Measurements from ENCODE around the gene CHST7. TPM values are rescaled to one million over a fixed set of nuclear protein-coding genes. Genes with fewer than 3 reads are reported as not detected.

The CHST7 gene
- total RNA-seq, 1 experiment from 2014 or later: 17.1 TPM

DNA sequence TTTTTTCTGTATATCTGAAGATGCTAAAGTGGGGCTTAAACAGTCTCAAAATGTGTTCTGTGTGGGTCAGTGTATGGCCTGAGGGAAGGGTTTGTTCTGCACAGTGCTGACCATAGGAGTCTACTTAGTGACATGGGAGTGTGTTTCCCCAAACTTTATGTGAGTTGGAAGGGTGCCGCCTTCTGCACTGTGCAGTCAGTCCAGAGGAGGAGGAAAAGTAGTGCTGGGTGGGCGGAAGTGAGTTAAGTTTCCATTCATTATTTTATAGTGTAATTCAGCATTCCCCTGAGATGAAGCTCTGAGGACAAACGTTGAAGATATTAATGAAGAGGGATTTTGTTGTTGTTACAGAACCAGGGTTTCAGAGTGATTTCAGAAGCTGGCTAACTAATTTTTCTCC lies 2.9 kb downstream of the CHST7 start:
- DNase-seq: no peak
- H3K27me3 Mint-ChIP-seq (ENCODE audit: low read depth): peaks cover 6% of the 10 kb centered on the region
- no peak overlapping the region for H2BK20ac ChIP-seq (ENCODE audit: low read depth, low read length, poor library complexity, severe bottlenecking)
- H3K27ac ChIP-seq (ENCODE audit: insufficient read length, low read depth, low read length): no peak overlapping the region
- peaks cover 63 to 67% of the 10 kb centered on the region in 2 experiments for H3K9me3 Mint-ChIP-seq
- H3K23ac ChIP-seq (ENCODE audit: insufficient read length, low read depth, low read length): no peak overlapping the region
- no peak overlapping the region for H4K5ac ChIP-seq (ENCODE audit: insufficient read length, low read depth, low read length)
- peaks cover 16% of the 10 kb centered on the region; the same call in 1 of the 2 replicates for H3K79me2 ChIP-seq (ENCODE audit: insufficient read depth, low read length)
- H3K4me1 ChIP-seq (ENCODE audit: insufficient read depth, low read length): no peaks in the 10 kb centered on the region; the same call in 1 of the 2 replicates
- H2AFZ ChIP-seq (ENCODE audit: low read length): no peak overlapping the region
- H3K18ac ChIP-seq (ENCODE audit: insufficient read length, low read depth, low read length): no peak overlapping the region
- no peak overlapping the region for H2BK120ac ChIP-seq (ENCODE audit: low read depth, low read length, poor library complexity, severe bottlenecking)
- peaks cover 9 to 18% of the 10 kb centered on the region in 2 experiments for H3K4me1 Mint-ChIP-seq
- H3K27ac Mint-ChIP-seq: no peak overlapping the region
- H3K23me2 ChIP-seq (ENCODE audit: insufficient read length, low read depth, low read length, poor library complexity, severe bottlenecking): peaks cover 5% of the 10 kb centered on the region
- no peak overlapping the region for H2BK15ac ChIP-seq (ENCODE audit: low read depth, low read length)
- H3K4me2 ChIP-seq (ENCODE audit: insufficient read depth, insufficient read length, low read length): peak overlapping the region; percentile 71
- no peak overlapping the region for H2BK12ac ChIP-seq (ENCODE audit: insufficient read length, low read depth, low read length)
- no peaks in the 10 kb centered on the region; the same call in 1 of the 2 replicates for H3K27me3 ChIP-seq (ENCODE audit: insufficient read depth, low read length)
- H2BK5ac ChIP-seq (ENCODE audit: insufficient read length, low read length): no peak overlapping the region
- no peak overlapping the region for H3K14ac ChIP-seq (ENCODE audit: insufficient read depth, low read length)
- H4K8ac ChIP-seq (replicated peaks; ENCODE audit: insufficient read length, low read depth, low read length): no peak overlapping the region
- peak overlapping the region; percentile 75 to 93 for H3K4me3 Mint-ChIP-seq
- no peak overlapping the region for H4K91ac ChIP-seq (ENCODE audit: insufficient read length, low read depth, low read length)
- H3K4ac ChIP-seq (ENCODE audit: low read depth, low read length): no peak overlapping the region
- no CpG with 5 or more reads among the region's 3 CpGs for WGBS (ENCODE audit: extremely low coverage, insufficient read length, low lambda C conversion rate)
- H3K56ac ChIP-seq (ENCODE audit: insufficient read length, low read depth, low read length): no peak overlapping the region
- no peak overlapping the region for H3T11ph ChIP-seq (ENCODE audit: low read length)
- no peaks in the 10 kb centered on the region for H4K20me1 ChIP-seq (ENCODE audit: control insufficient read depth, insufficient read depth, insufficient read length)
- peaks cover 21 to 48% (median 22%) of the 10 kb centered on the region in 3 experiments; a peak in 6 of 7 replicates for H3K36me3 Mint-ChIP-seq (ENCODE audit: insufficient read depth in 1 of 3, low read depth in 3 of 3)
- TF ChIP-seq, protein P1, sequence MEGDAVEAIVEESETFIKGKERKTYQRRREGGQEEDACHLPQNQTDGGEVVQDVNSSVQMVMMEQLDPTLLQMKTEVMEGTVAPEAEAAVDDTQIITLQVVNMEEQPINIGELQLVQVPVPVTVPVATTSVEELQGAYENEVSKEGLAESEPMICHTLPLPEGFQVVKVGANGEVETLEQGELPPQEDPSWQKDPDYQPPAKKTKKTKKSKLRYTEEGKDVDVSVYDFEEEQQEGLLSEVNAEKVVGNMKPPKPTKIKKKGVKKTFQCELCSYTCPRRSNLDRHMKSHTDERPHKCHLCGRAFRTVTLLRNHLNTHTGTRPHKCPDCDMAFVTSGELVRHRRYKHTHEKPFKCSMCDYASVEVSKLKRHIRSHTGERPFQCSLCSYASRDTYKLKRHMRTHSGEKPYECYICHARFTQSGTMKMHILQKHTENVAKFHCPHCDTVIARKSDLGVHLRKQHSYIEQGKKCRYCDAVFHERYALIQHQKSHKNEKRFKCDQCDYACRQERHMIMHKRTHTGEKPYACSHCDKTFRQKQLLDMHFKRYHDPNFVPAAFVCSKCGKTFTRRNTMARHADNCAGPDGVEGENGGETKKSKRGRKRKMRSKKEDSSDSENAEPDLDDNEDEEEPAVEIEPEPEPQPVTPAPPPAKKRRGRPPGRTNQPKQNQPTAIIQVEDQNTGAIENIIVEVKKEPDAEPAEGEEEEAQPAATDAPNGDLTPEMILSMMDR (conservative IDR thresholded peaks at IDR 0.05): no peak
- no peak overlapping the region for H2AK5ac ChIP-seq (ENCODE audit: insufficient read length, low read length)
- H3K9me3 ChIP-seq (ENCODE audit: control insufficient read depth, low read depth, low read length): peaks cover 5% of the 10 kb centered on the region
- no peaks in the 10 kb centered on the region for H3K79me1 ChIP-seq (ENCODE audit: insufficient read depth, low read depth, low read length, poor library complexity, severe bottlenecking)
- no peak overlapping the region for H3K9ac ChIP-seq (ENCODE audit: extremely low read depth, insufficient read length, low read length)

Measured in H9 (cell line).